ENCODE results near the gene MAST4. TPM values are rescaled to one million over a fixed set of nuclear protein-coding genes. Genes with fewer than 3 reads are reported as not detected.

Gene MAST4
- polyA plus RNA-seq, 1 experiment, result 4.0 TPM

DNA sequence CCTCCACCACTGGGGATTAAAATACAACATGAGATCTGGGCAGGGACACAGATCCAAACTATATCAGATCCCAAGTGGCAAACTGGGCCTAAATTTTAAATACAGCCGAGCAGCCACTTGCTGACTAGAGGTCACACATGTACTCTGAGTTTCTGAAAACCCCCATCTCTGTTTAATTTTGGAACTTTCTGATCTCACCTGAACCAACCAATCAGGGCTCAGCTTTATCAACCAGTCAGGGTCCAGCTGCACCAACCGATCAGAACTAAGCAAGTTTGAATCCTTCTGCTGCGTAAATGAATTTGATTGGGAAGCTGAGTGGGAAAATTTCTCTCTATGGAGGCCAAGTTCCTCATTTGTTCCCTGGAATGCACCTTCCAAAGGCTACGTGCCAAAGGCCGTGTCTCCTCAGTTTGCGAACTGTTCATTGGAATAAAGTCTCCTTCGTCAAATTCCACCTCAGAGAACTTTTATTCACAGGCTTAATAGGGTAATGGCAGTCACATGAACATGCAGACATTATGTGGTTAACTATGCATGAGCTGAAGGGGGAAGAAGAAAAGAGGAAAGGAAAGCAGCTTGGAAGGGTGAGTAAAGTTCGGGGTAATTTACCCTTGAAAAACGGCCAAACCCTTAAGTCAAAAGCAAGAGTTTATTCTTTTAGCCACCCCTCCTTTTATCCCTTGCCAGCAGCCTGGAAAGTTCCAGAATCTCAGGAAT is 596.7 kb downstream of the MAST4 start:
- POLR2A ChIA-PET, result no interaction called here
- CTCF ChIA-PET, result no interaction called here
- H3K4me3 ChIP-seq (ENCODE audit: low read depth, low read length), result no peak overlapping the region
- peaks cover 2% of the 10 kb centered on the region; the same call in 1 of the 2 replicates for H3K27me3 ChIP-seq (ENCODE audit: control insufficient read depth, insufficient read depth, low read length)
- no peak for DNase-seq (ENCODE audit: low read depth)
- no peaks in the 10 kb centered on the region for H3K36me3 ChIP-seq (ENCODE audit: control insufficient read depth, insufficient read depth, low read length)
- TF ChIP-seq, protein P1, sequence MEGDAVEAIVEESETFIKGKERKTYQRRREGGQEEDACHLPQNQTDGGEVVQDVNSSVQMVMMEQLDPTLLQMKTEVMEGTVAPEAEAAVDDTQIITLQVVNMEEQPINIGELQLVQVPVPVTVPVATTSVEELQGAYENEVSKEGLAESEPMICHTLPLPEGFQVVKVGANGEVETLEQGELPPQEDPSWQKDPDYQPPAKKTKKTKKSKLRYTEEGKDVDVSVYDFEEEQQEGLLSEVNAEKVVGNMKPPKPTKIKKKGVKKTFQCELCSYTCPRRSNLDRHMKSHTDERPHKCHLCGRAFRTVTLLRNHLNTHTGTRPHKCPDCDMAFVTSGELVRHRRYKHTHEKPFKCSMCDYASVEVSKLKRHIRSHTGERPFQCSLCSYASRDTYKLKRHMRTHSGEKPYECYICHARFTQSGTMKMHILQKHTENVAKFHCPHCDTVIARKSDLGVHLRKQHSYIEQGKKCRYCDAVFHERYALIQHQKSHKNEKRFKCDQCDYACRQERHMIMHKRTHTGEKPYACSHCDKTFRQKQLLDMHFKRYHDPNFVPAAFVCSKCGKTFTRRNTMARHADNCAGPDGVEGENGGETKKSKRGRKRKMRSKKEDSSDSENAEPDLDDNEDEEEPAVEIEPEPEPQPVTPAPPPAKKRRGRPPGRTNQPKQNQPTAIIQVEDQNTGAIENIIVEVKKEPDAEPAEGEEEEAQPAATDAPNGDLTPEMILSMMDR (IDR thresholded peaks at IDR 0.05; ENCODE audit: insufficient read depth, low read depth, low read length), result no peak

DNA sequence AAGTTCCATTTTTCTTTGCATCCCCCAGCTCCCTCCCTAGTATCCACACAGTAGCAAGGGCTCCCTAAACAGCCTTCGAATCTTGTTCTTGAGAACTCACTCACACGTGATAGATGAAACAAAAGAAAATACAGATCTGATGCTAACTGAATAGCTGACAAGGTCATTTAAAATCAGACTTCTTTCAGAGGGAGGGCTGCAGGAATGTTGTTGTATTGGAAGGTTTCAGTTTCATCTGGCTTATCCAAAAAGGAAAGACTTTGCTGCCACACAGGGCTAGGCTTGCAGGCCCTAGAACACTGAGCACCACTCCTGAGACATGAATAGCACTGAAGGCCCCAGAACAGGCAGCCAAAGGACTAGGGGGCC is 597.2 kb downstream of the MAST4 start:
- ChIA-PET CTCF (no interaction called here), POLR2A (no interaction called here)
- Histone ChIP-seq H3K36me3 (ENCODE audit: control insufficient read depth, insufficient read depth, low read length) (no peaks in the 10 kb centered on the region), H3K4me3 (ENCODE audit: low read depth, low read length) (no peak overlapping the region), H3K27me3 (ENCODE audit: control insufficient read depth, insufficient read depth, low read length) (0 out of 2 replicates have a peak, but pooled peaks cover 2% of the 10 kb centered on the region)
- DNase-seq (ENCODE audit: low read depth), result no peak
- TF ChIP-seq, protein P1 (IDR thresholded peaks at IDR 0.05; ENCODE audit: insufficient read depth, low read depth, low read length), result no peak

- ChIA-PET CTCF (no interaction called here), POLR2A (no interaction called here)
- Histone ChIP-seq H3K36me3 (ENCODE audit: control insufficient read depth, insufficient read depth, low read length) (no peaks in the 10 kb centered on the region), H3K4me3 (ENCODE audit: low read depth, low read length) (no peak overlapping the region), H3K27me3 (ENCODE audit: control insufficient read depth, insufficient read depth, low read length) (0 out of 2 replicates have a peak, but pooled peaks cover 2% of the 10 kb centered on the region)
- TF ChIP-seq, protein P1 (IDR thresholded peaks at IDR 0.05; ENCODE audit: insufficient read depth, low read depth, low read length), result no peak
- no peak for DNase-seq (ENCODE audit: low read depth)
Measured at GRCh38 chr5:67194166-67194565, 598.0 kb downstream of the MAST4 start.

DNA sequence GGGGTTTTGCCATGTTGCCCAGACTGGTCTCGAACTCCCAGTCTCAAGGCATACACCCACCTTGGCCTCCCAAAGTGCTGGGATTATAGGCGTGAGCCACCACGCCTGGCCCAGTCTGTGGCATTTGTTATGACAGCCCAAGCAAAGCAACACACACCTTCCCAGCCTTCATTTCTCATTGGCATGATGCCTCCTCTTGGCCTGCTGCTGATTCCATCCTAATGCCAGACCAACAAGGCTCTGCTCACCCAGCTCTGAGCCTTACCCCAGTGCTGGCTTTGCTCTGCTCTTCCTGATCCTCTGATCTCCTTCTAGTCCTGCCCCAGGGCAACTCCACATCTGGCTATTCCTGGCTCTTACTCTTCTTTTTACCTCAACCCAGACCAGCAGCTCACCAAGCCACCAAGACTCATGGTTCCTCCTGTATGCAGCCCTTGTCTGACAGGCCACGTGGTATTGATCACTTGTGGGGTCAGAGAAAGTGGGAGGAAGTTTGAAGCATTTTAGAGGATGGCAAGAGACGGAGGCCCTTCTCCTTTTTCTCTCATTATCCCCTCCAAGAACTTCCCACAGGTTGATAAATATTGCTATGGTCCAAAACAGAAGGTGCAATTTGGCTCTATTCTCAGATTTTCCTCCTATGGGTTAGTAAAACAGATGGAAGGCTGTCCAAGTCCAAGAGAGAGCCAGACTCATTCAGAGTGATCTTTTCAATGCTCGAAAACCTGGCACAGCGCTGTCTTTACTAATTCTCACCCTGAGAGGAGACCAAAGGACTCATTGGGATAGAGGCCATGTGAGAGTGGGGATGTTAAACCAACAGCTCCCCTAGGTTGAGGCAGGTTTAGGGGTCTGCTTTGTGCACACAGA is 599.4 kb downstream of the MAST4 start:
- POLR2A ChIA-PET, result no interaction called here
- Histone ChIP-seq H3K36me3 (ENCODE audit: control insufficient read depth, insufficient read depth, low read length) (no peaks in the 10 kb centered on the region), H3K27me3 (ENCODE audit: control insufficient read depth, insufficient read depth, low read length) (0 out of 2 replicates have a peak, but pooled peaks cover 2% of the 10 kb centered on the region), H3K4me3 (ENCODE audit: low read depth, low read length) (no peak overlapping the region)
- DNase-seq (ENCODE audit: low read depth), result no peak
- TF ChIP-seq, protein P1 (IDR thresholded peaks at IDR 0.05; ENCODE audit: insufficient read depth, low read depth, low read length), result no peak
- CTCF ChIA-PET, result no interaction called here

DNA sequence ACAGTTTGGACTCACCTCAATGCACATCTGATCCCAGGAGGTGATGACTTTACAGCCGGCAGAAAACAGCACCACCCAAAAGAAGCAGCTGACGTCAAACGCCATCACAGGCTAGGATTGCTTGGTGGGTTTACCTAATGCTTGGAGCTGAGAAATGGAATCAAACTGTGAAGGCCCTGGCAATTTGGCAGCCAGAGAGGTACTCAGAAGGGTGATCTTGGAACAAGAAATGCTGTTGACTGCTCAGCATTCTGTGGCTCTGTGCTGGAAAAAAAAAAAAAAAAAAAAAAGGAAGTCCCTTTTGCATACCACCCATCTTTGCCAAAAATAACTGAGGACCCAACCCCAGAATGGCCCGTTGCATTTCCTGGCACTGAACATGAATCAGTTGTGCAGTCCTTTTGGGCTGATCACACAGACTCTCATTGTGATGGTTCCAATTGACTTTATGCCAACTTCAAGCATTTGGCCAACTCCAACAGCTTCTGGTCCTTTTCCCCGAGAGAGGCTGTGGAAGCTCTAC is 600.4 kb downstream of the MAST4 start, which contains the start of gene CD180:
TSS of gene CD180 (minus strand) at position 263 of the 523 bp plus-strand sequence. CDS start at position 105, 158 bp downstream.
- DNase-seq (ENCODE audit: low read depth), result no peak
- POLR2A ChIA-PET, result no interaction called here
- H3K36me3 ChIP-seq (ENCODE audit: control insufficient read depth, insufficient read depth, low read length), result no peaks in the 10 kb centered on the region
- CTCF ChIA-PET, result no interaction called here
- no peak within 1 kb of the TSS for H3K4me3 ChIP-seq (ENCODE audit: low read depth, low read length)
- TF ChIP-seq, protein P1 (IDR thresholded peaks at IDR 0.05; ENCODE audit: insufficient read depth, low read depth, low read length), result no peak
- H3K27me3 ChIP-seq (ENCODE audit: control insufficient read depth, insufficient read depth, low read length), result 0 out of 2 replicates have a peak, but pooled peaks cover 2% of the 10 kb centered on the region

Data from BJ (cell line).